Measurements from ENCODE around the gene SNRNP70. TPM values are rescaled to one million over a fixed set of nuclear protein-coding genes. Genes with fewer than 3 reads are reported as not detected.

SNRNP70 gene
- total and polyA plus RNA-seq, 2 of the 13 experiments (the other 11 are each of a cell fraction or from before 2014, with no cell fraction given), result 150 to 210 TPM

DNA sequence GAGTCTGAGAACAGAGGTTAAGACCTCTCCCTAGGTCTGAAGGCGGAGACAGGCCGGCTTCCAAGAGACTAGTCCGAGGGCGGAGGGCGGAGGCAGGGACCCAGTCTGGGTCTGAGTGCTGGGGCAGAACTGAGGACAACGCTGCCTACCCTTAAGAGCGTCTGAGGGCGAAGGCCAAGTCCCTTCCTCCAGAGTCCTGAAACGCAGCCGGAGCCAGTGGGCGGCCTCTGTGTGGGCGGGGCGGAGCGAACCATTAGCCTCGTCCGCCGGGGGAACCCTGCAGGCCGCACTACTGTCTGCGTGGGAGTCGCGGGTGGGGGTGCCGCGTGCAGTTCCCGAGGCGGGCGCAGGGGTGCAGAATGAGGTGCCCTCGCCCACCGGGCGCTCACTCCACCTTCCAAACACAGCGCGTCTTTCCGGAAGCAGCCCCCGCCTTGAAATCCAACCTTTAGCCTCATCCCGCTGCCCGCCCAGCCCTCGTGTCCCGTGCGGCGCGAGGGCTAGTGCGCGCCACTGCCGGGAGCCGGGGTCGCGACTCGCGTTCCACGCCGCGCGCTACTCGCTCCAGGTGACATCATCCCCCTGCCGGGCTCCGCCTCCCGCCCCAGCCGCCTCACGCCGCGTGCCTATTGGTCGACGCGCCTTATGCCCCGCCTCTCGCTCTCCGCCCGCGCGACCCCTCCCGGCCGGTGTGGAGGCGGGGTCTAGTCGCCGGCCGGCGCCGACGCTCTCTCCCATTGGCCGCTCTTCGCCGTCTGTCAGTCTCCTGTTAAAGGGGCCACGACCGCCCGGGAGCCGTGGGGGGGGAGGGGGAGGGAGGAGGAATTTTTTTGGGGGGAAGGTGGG, 33.5 kb downstream of the SNRNP70 start, which contains the start of gene C19orf73 (continued):
- TF ChIP-seq SETDB1 (CRISPR knock-in tag; IDR thresholded peaks at IDR 0.05; ENCODE audit: borderline replicate concordance) (no peak), ZNF773 (CRISPR knock-in tag; IDR thresholded peaks at IDR 0.05; ENCODE audit: borderline replicate concordance) (no peak; the same call in 1 of the 2 replicates), IKZF5 (CRISPR knock-in tag; IDR thresholded peaks at IDR 0.05) (peak; percentile 65; the same call in 1 of the 2 replicates), SMYD3 (CRISPR knock-in tag; IDR thresholded peaks at IDR 0.05) (no peak), LBX2 (CRISPR knock-in tag; IDR thresholded peaks at IDR 0.05; ENCODE audit: borderline replicate concordance) (peak; percentile 61; the same call in 1 of the 2 replicates), CBX1 (IDR thresholded peaks at IDR 0.05; ENCODE audit: low read depth) (peak; percentile 65), DPF2 (CRISPR knock-in tag; IDR thresholded peaks at IDR 0.05; ENCODE audit: borderline replicate concordance, low read depth) (no peak), TBL1XR1 (IDR thresholded peaks at IDR 0.05; ENCODE audit: borderline replicate concordance, low read length, partially characterized antibody) (no peak), ZNF30 (CRISPR knock-in tag; IDR thresholded peaks at IDR 0.05) (no peak), NR1H2 (CRISPR knock-in tag; IDR thresholded peaks at IDR 0.05; ENCODE audit: borderline replicate concordance, low read depth) (no peak), ZNF337 (CRISPR knock-in tag; IDR thresholded peaks at IDR 0.05; ENCODE audit: borderline replicate concordance, low read depth) (no peak), ZBTB33 (CRISPR knock-in tag; IDR thresholded peaks at IDR 0.05) (0 out of 2 replicates have a peak, but pooled peaks have one; percentile 25), ELF3 (CRISPR knock-in tag; IDR thresholded peaks at IDR 0.05) (peak; percentile 50; the same call in 1 of the 2 replicates), ETS1 (CRISPR knock-in tag; IDR thresholded peaks at IDR 0.05) (no peak), CCDC6 (CRISPR knock-in tag; IDR thresholded peaks at IDR 0.05) (peak; percentile 88; the same call in 1 of the 2 replicates), SALL1 (CRISPR knock-in tag; IDR thresholded peaks at IDR 0.05) (peak; percentile 88), REXO4 (CRISPR knock-in tag; IDR thresholded peaks at IDR 0.05; ENCODE audit: borderline replicate concordance) (no peak), ZSCAN31 (CRISPR knock-in tag; IDR thresholded peaks at IDR 0.05; ENCODE audit: low read depth) (0 out of 2 replicates have a peak, but pooled peaks have one; percentile 69), PHF21A (CRISPR knock-in tag; IDR thresholded peaks at IDR 0.05) (no peak), RBFOX2 (IDR thresholded peaks at IDR 0.05; ENCODE audit: low read depth, low read length) (peak; percentile 84)
- TF ChIP-seq, protein P1, sequence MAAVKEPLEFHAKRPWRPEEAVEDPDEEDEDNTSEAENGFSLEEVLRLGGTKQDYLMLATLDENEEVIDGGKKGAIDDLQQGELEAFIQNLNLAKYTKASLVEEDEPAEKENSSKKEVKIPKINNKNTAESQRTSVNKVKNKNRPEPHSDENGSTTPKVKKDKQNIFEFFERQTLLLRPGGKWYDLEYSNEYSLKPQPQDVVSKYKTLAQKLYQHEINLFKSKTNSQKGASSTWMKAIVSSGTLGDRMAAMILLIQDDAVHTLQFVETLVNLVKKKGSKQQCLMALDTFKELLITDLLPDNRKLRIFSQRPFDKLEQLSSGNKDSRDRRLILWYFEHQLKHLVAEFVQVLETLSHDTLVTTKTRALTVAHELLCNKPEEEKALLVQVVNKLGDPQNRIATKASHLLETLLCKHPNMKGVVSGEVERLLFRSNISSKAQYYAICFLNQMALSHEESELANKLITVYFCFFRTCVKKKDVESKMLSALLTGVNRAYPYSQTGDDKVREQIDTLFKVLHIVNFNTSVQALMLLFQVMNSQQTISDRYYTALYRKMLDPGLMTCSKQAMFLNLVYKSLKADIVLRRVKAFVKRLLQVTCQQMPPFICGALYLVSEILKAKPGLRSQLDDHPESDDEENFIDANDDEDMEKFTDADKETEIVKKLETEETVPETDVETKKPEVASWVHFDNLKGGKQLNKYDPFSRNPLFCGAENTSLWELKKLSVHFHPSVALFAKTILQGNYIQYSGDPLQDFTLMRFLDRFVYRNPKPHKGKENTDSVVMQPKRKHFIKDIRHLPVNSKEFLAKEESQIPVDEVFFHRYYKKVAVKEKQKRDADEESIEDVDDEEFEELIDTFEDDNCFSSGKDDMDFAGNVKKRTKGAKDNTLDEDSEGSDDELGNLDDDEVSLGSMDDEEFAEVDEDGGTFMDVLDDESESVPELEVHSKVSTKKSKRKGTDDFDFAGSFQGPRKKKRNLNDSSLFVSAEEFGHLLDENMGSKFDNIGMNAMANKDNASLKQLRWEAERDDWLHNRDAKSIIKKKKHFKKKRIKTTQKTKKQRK (IDR thresholded peaks at IDR 0.05; ENCODE audit: low read length), result no peak
